ENCODE measurements around the gene MID1.

Gene MID1

DNA sequence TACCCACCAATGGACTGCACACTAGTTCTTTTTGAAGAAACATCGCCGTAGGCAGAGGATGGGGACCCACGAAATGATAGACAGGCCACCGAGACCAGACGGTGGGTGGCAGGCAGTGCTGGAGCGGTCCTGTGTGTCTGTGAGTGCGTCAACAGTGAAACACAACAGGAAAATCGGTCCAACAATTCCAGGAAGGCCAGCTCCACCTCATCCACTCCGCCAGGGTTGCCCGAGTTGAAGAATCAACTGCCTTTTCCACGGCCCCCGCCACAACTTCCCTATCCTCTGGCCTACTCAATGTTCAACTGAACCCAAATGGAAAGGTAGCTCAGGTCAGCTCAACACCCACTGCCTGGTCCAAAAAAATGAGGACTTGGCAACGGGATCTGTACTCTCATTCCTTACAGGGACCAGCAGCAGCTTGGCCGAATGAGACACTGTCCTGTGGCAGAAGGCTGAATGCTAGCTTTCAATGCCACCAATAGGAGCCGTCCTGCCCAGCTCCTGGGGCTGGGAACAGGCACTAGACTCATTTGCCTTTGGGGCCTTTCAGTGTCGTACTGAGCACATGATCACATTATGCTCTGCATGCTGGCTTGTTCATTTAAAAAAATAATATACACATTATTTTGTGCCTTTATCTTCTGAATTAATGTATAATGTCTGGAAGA, 43.5 kb downstream of the MID1 start:
- DNase-seq, result no peak

DNA sequence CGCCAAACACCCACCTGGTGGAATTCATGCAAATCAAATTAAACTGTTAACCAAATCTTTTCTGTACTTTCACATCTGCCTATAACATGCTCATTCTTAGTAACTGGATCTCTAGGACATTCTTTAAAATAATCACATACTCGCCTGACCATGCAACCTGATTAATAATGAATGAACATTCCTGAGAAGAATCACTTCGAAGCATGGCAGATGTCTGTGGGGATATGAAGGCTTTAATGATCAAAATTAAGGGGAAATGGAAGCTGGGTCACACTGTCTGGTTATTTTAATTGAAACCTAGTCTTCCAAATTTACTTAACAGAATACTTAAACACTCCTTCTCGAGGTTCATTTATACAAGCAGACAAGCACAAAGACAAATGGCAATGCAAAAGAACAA, 44.2 kb downstream of the MID1 start:
- no peak for DNase-seq

DNA sequence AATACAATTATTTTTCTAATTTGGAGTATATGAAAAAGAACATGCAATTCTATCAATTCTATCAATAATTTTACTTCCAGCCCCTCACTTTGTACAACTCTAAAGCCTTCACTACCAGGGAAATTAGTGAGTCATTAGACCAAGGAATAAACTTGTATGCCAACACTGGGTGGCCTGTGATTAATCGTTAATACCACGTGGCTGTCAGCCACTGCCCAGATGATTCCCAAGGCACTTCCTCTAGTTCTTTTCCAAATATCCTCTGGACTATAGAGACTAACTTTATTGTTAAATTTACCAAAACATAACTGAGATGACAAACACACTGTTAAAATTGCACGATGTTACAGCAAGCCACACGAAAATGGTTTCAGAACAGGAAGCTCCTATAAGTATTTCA, 45.7 kb downstream of the MID1 start:
- DNase-seq, result peak; percentile 46

DNA sequence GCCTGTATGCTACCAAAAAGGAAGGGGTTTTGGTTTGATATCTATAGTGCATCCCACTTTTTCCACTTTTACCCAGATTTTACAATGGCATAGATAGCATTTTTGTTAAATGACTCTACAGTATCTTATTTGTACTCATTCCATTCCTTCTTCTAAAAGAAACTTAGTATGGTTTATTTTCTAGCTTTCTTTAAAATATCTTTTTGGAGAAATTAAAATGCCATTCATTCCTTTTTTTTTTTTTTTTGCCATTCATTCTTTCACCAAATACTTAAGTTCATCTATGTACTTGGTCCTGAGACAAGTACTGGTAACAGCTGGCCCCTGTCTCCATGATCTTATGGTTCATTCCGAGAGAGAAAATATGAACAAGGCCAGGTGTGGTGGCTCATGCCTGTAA, 49.1 kb downstream of the MID1 start:
- DNase-seq, result peak; percentile 48

DNA sequence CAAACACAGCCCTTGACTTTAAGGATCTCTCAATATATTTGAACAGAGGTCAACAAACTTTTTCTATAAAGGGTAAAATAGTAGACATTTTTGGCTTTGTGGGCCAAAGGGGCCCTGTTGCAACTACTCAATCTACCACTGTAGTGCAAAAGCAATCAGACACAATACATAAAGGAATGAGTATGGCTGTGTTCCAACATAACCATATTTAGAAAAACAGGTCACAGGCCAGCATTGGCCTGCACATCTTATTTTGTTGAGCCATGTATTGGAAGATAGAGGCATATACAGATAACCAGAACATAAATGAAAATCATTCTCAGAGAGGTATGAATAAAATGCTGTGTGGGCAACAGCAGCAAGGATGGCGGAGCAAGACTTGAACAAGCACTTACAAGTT, 49.8 kb downstream of the MID1 start:
- peak; percentile 8 for DNase-seq

DNA sequence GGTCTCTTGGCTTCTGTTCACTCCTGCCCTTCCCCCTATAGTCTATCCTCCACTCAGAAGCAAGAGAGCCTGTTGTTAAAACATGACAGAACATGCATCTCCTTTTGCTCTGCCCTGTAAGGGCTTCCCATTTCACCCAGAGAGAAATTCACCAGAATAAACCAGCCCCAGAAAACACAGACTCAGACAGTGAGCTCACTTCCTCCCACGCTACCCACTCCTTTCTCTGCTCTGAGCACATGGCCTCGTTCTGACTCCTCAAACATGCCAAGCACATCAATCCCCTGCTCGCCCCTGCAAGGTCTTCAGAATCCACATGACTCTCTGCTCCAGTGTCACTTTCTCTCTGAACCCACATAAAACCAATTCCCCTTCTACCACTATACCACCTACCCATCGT, 50.4 kb downstream of the MID1 start:
- DNase-seq, result peak; percentile 16

DNA sequence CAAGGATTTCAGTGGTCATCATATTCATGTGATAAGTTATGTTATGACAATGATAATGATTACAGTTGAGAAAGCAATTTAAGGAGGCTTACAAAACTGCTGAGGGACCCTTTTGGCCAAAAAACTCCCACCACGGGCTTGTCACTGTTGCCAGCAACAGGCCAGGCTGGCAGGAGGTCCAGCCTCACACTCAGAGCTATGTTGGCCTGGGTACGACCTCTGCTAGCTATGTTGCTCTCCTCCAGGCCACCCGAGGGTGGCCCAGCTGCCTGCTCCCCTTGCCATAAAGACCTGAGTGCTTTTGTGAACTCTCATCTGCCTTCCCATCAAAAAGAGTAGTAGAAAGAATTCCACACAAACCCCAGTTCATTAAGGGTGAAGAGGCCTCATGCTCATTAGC, 52.0 kb downstream of the MID1 start:
- DNase-seq, result no peak

DNA sequence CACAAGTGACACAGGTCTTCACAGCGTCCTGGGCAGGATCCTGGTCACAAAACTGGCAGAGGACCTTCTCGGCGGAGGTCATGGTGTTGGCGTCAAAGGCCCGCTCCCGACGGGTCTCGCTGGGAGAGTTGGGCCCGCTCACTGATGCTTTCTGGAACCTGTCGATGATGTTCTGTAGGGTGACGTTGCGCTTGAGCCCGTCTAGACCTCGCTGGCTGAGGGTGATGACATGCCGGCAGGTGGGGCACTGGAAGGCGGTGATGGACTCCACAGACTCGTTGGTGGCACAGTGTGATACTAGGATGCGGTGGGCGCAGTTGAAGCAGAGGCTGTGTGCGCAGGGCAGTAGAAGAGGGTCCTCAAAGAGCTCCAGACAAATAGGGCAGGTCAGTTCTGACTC, 53.2 kb downstream of the MID1 start:
- no peak for DNase-seq

DNA sequence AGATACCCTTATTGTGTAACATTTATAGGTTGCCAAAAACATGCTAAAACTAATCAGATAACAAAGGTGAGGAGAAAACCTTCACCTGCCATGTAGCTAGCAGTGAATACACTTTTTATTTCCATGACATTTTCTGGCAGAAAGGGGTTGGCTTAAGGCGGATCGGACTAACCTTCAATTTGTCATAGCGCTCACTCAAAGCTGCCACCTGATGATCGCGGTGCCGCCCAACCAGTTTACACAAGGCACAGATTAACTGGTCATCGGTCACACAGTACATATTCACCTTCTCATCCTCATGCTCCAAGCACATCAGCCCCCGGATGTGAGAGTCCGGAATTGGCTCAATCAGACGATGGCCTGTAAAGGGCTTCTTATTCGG, 53.7 kb downstream of the MID1 start:
- no peak for DNase-seq

DNA sequence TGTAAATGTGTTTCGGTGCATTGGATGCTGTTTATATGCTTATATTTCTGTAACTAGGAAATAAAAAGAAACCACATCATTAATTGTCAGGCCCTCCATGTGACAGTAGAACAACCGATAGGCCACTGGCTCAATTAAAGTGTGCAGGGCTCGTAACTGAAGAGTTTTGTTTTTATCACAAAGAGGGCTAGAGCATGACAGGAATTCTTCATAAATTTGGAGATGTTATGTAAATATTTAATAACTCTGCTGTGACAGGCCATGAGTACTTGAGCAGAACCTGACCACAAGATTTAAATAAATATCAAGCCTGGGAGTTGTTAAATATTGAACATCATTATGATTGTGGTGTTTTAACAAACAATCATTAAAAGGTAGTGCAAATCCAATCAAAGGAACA, 55.9 kb downstream of the MID1 start:
- no peak for DNase-seq

DNA sequence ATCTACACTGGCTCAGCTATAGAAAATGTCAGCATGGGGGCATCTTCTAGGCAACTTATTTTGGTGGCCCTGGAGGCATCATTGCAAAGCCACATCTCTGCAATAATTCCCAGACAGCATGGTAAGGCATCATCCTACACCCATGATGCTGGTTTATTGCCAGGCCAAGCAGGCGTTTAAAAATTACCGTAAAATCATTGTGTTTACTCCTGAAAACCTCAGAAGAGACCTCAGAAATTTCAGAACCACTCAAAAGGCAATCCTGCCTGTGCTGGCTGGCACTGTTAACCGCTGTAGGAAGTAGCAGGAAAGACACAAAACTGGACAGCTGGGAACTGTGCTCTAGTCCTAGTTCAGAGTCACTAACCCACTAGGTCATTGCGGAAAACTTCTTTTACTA, 63.2 kb downstream of the MID1 start:
- DNase-seq, result no peak

DNA sequence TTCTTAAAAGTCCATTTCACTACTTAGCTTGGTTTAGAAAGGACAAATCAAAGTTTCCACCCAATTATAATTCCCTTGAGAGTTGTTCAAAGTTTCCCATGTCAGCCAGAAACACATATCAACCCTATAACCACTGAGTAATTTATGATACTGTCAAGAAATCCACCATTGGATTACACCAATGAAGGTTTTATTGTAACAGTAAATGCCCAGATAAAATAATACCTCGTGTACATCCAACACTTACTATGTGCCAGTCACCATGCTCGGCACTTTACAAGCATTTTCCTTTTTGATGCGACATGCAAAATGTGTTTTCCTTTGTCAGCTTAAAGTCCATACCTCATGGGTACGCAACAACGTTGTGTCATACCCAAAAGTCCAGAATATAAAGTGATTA, 64.0 kb downstream of the MID1 start:
- no peak for DNase-seq

DNA sequence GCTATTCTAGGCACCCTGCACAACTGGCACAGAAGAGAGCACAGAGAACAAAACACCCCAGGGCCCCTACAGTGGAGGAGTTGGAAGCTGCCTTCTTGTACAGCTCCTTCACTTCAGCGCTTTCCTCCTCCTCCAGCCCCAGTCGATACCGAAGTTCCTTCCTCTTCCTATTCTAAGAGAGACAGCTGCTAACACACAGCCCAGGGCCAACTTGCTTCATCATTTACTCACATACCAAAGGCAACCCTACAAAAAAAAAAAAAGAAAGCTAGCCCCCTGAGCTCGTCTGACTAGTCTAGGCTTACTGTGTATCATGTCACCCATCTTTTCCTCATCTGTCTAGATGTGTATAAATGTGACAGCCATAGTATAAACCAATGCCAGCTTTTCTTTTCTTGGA, 64.5 kb downstream of the MID1 start:
- no peak for DNase-seq

DNA sequence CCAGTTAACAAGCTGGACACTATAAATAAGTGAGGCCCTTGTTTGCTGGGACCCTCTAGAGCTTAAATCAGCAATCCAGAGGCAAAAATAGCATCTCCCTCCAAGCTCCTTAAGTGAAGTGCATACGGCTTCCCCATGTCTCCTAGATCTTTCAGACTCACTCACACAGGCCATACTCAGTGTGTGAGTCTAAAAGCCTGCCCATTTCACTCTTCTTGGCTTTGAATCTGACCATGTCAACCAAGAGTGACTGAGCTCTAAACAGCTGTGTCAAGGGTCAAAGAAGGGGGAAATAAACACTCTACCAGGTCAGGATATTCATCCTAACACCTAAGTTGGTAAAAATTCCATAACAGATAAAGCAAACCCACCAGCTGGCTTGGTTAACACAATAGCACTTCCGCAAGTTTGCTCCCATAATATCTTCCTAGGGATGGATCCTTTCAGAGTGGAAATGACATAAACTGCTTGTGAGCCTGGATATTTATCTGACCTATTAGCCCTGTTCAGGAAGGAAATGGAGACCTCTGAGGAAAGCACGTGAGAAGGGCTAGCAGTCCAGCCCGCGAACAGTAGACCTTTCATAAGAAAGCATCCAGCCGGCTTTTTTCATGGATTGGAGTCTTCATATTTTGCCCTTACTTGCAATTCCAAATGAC, 65.6 kb downstream of the MID1 start:
- no peak for DNase-seq

DNA sequence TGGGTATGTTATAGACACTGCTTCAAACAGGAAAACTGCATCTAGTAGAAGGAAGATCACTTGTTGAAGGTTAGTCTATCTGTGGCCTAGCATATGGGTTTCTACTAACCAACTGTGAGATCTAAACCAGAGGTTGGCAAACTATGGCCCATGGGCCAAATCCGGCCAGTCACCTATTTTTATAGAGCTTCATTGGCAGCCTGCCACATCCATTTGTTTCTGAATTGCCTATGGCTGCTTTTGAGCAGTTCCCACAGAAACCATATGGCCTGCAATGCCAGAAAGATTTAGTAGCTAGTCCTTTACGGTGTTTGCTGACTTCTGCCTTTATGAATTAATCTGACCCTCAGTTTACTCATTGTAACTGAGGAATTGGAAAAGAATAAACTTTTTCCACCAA, 71.1 kb downstream of the MID1 start:
- DNase-seq, result no peak

DNA sequence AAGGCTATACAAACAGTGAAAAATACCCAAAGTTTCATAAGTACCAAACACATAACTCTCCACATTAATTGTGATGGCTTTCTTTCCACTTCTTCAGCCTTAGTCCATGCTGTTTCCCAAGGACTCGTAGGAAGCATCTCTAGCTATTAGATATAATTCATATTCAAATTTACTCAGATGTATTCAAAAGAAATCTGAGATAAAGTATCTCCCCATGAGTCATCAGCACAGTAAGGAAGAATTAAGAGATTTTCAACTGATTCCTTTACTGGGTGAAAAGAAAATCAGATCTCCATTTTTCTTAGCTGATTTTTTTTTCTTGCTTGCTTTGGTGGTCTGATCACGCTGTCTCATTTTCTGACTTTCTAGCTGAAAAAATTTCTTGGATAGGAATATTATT, 71.7 kb downstream of the MID1 start:
- DNase-seq, result no peak

DNA sequence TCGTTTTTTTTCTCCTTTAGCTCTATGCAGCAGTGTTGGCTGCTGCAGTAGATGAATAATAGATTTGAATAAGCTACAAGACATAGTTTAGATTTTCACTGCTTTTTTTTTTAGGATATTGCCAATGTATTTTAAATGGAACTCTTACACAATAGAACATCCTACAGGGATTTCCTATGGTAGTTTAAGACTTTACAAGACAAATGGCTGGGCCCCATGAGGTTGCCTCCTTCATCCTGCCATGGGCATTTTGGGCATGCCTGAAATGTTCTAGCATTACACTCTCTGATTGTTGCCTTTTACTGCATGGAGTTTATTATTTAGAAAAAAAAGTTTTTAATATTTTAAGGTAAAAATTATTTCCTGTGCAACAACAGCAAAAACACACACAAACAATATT, 74.5 kb downstream of the MID1 start:
- no peak for DNase-seq

DNA sequence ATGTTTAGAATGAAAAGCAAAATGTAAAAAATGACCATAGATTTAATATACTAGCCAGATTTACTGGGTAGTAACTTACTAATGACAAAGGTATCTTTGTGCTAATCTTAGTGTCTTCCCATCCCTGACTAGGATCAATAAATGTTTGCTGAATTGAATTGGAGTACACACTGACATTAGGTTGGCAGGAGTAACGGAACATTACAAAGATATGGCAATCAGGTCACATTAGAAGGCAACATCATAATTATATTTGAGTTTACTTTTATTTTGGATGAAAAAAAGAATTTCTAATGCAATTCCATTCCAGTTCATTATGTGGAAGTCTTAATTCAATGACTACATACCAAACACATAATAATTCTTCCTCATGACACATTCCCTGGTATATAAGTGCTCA, 77.8 kb downstream of the MID1 start:
- DNase-seq, result no peak

DNA sequence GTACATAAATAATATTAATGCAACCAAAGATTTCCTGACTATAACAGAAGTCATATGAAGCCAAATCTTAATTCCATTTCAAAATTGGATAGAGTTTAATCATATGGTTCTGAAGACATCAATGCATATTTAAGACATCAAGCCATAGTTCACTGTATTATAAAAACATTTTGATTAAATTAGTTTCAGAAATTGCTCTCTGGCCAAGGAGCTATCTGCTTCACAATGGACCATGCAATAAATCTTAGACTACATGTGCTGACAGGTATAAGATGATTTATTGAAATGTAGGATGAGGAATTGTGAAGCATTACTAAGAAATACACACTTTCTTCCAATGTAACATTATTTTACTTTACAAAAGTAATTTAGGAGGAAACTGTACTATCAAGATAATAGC, 81.6 kb downstream of the MID1 start:
- no peak for DNase-seq

DNA sequence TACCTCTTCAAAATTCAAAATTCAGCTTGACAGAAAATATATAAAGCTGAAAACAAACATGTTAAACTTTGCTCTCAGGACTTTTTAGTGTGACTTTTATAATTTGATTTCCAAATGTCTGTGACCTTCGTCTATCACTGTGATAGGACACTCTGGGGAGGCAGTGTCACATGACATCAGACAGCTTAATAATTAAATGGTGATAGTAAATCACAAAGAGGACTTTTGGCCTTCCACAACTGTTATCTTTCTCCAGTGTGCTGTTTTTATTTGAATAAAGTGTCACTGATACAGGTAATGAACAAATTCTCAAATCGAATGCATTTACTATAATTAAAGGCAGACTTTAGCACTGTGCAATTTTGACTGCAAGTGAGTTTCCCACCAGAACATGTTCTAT, 83.1 kb downstream of the MID1 start:
- DNase-seq, result no peak

DNA sequence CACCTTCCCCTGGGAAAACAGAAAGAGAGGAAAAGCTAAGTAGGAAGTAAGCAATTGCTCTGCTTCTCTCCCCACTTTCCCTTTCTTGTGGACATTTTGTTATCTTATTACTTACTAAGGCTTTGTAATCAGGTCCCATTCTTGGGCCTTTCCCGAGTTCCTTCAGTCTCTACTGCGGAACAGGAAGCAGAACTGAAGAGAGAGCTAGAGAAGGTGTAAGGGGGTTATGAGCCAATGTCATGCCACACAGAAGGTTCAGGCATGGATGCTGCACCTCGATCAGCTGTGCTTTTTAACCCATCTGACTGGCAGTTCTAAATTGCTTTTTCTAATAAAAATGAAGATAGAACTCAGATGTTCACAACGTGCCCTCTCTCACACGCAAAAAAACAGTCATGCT, 83.6 kb downstream of the MID1 start:
- DNase-seq, result no peak

DNA sequence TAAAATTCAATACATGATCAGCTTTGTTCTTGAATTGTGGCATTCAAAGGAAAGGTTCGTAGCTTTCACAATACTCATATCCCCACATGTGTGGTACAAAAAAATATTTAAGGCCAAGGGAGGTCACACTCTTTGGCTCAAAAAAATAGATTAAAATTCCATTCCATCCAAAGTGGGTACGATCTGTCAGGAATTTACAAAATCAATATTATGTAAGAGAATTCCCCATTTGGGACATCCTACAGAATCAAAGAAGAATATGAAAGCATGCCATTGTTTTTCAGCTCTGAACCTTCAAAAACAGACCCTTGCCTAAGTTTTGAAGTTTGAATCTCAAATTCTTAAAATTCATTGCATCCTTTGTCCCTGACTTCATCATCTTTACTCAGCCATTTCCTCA, 85.8 kb downstream of the MID1 start:
- DNase-seq, result peak; percentile 51

DNA sequence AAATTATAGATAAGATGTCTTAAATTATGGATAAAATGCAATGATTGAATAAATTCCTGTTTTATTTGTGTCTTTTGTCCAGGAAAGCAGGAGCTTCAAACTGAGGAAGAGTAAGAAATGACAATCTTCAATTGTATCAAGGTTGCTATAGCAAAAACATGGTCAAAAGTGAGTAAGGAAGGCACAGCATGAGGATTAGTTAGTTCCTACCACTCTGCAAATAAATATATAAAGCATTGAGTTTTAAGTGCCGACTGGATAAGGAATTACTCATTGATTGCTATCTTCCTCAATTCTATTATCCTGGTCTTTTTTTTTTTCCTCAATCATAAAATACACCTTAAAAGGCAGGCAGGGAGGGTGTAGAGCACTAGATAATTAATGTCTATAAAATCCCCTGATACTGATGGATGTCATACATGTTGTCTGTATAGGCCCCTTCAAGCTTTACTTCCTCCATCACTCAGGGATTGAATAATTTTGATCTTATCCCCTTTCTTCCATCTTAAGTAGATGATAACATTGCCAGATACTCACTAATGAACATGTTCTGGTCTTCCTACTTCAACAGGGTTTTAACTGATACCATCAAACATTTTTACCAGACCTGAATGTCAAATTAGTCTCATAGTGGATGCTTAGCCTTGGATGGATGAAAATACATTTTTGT, 86.6 kb downstream of the MID1 start:
- DNase-seq, result no peak

DNA sequence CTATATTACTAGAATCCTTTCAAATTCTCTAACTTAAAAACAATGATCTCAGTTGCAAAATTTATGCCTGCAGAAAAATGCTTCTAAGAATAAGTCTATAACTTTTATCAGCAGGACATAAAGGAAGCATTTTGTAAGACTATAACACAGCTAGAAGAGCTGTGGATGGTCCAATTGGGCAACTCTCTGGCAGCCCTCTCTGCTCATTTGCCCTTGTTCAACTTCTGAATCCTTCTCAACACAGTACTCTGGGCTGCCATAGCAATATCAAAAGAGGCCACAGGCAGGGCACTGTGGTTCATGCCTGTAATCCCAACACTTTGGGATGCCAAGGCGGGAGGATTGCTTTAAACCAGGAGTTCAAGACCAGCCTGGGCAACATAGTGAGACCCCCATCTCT, 88.5 kb downstream of the MID1 start:
- DNase-seq, result no peak
